HG02840 (cell line): ENCODE measurements around the gene TMEM94.
"Not testable (repeated sequence)": the region's sequence is repeated elsewhere in the genome, so short reads cannot be mapped to it uniquely, and the experiment has no call there.

Experiments used
- ATAC-seq: cut with Tn5 transposase; IDR thresholded peaks from one replicate; pipeline ENCODE4 v1.9.1; 2021; ENCODE audit warnings: mild to moderate bottlenecking, moderate library complexity, moderate number of reproducible peaks; ENCODE audit not compliant: unreplicated experiment, low FRiP score

The TMEM94 gene

DNA sequence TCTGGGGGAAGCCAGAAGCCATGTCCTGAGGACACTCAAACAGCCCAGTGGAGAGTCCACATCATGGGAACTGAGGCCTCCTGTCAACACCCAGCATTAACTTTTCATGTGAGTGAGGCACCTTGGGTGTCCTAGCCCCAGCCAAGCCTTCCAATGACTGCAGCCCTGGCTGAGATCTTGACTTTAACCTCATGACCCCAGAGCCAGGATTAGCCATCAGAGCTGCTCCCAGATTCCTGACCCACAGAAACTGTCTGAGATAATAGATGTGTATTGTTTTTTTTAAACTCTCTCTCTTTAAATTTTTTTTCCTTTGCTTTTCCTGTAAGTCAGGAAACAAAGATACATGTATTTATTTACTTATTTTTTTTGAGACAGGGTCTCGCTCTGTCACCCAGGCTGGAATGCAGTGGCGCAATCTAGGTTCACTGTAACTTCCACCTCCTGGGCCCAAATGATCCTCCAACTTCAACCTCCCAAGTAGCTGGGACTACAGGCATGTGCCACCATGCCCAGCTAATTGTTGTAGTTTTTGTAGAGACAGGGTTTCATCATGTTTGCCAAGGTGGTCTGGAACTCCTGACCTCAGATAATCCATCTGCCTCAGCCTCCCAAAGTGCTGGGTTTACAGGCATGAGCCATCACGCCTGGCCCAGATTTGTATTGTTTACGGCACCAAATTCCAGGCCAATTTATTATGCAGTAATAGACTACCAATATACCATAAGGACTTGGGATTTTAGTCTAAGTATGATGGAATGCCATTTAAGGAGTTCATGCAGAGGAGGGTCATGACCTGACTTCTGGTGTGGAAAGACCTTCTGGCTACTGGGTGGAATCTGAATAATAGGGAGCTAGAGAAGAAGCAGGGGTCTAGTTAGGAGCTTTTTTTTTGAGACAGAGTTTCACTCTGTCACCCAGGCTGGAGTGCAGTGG, 14.0 kb upstream of the TMEM94 start:
- no peak for ATAC-seq

GRCh38 chr17:75445296-75445695, 11.1 kb upstream of the TMEM94 start:
- ATAC-seq = no peak

GRCh38 chr17:75445896-75446295, 10.5 kb upstream of the TMEM94 start:
- not testable (repeated sequence) for ATAC-seq

- ATAC-seq = no peak
These were observed 8.2 kb upstream of the TMEM94 start for GRCh38 chr17:75447951-75448856.

DNA sequence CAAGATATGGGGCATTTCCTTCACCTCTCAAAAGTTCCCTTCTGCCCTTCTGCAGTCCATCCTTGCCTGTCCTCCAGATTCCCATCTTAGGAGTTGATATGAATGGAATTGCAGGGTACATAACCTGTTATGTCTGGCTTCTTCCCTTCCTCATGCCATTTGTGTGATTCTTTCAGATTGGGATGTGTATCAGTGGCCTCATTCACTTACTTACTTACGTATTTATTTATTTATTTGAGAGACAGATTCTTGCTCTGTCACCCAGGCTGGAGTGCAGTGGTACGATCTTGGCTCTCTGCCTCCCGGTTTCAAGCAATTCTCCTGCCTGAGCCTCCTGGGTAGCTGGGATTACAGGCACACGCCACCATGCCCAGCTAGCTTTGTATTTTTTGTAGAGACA, 6.2 kb upstream of the TMEM94 start:
- ATAC-seq = no peak

DNA sequence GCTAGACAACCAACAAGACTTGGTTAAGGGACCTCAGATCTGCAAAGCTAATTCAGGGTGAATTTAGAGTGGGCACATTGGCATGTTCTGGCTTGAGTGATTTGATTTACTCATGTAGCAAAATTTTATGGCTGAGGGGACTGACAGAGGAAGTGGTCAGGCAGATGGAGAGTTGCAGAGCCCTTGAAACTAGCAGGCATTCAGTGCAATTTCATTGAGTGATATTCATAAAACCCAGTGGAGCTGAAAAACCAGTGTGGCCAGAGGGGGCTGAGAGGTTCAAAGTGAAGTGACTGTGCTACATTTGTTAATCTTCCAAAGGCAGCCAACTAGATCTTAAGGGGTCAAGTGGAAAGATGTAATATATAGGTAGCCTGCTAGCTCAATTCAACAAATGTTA, 2.2 kb upstream of the TMEM94 start:
- no peak for ATAC-seq

DNA sequence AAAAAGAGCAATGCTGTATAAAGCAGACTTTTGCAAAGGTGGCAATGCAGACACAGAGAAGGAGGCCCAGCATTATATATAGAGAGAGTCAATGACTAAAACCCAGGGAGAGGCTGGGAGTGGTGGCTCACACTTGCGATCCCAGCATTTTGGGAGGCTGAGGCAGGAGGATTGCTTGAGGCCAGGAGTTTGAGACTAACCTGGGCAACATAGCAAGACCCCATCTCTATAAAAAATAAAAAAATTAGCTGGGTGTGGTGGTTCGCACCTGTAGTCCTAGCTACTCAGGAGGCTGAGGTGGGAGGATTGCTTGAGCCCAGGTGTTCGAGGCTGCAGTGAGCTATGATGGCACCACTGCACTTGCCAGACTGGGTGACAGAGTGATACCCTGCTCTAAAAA, 1.8 kb upstream of the TMEM94 start:
- not testable (repeated sequence) for ATAC-seq

- peak; percentile 12 for ATAC-seq
These were observed 407 bp upstream of the TMEM94 start for GRCh38 chr17:75456039-75456416.

DNA sequence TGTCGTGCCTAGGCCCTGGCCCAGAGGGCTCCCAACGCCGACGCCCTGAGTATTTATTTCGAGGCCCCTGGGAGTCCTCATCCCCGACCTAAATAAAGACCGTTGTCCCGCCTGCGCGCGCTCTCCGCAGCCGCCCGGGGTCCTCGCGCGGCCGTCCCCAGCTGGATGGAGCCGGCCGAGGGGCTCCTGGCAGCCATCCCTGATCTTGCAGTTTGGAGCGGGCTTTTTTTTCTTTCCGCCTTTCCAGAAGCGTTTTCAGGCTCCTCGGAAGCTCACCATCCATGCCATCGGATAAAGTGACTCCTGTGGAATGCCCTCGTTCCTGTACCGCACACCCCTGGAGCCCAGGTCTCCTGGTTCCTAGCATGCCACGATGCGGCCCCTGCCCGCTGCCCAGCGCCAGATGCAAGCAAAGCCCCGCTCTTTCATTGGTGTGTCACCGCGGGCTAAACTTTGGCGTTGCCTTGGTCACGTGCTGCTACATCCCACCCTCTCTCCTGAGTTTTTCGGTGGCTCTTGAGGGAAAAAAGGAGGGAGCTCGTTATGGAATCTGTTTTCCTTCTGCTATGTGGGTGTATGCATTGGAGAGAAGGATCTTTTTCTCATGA, 716 bp downstream of the TMEM94 start:
- no peak for ATAC-seq

DNA sequence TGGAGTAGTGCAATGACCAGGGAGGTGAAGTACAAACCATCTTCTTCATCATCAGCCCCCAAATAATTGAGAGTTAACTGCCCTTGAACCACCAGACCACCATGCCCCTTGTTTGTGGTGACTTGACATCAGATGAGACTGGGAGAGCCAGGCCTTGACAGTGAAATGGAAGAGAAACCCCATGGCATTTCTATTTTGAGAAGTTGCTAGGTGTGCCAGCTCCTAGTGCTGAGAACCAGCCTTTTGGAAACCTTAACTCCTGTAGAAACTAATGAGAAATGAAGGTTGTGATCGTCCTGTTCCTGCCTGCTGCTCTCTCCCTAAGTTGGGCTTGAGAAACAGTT, 2.8 kb downstream of the TMEM94 start:
- ATAC-seq = no peak

GRCh38 chr17:75459590-75460267, 3.3 kb downstream of the TMEM94 start:
- no peak for ATAC-seq

GRCh38 chr17:75460295-75460694, 3.9 kb downstream of the TMEM94 start:
- ATAC-seq = no peak

- ATAC-seq = no peak
These were observed 7.2 kb downstream of the TMEM94 start for GRCh38 chr17:75463603-75464002.

DNA sequence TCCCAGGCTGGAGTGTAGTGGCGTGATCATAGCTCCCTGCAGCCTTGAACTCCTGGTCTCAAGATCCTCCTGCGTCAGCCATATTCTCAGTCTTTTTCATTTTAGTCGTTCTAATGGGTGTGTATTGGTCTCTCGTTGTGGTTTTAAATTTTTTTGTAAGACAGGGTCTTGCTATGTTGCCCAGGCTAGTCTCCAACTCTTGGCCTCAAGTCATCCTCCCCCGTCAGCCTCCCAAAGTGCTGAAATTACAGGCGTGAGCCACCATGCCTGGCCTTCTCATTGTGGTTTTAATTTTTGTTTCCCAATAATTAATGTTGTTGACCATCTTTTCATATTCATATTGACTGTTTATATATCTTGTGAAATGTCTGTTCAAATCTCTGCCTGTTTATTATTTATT, 8.6 kb downstream of the TMEM94 start:
- no peak for ATAC-seq

DNA sequence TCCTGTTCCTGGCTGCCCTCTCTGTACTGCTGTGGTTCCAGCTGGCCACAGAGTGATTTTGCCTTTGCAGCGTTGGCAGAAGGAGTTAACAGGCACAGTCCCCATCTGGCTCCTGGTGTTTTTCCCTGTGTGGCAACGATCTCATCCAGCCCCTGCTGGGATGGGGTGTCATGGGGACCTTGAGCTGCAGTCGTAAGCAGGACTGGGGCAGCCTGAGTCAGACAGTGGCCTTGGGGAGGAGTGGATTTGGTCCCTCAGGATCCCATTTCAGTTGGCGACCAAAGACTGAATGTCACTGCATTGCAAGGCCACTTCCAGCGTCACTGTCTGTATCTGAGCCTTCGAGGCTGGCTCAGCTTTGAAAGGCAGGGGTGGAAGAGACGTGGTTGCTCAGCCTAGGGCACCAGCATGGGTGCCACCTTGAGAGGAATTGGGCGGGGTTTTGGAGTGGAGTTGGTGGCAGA, 11.9 kb downstream of the TMEM94 start:
- ATAC-seq = no peak

DNA sequence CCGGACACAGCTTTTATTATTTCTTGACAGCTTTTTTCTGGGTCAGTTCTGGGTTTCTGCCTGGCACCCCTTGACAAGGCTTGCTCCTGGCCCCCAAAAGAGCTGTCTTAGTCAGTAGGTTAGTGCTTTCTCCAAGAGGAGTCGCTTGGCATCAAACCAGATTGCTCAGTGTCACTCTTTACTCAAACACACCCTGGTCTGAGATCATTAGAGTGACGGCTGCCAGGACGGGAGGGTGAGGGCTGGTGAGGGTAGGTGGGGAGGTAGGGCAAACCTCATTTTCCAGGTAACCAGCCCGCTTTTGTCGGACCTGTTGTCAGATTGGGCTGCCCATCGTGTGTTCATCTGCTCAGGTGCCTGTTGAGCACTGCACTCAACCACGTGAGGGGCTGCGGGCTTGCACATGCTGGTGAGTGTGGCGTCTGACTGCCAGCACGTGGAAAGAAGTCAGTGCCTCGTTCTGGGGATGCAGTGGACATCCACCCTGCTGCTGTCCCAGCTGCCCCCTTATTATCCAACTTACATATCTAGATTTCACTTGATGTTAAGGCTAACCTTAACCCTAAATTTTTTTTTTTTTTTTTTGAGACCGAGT, 12.4 kb downstream of the TMEM94 start:
- no peak for ATAC-seq

GRCh38 chr17:75471207-75471606, 14.8 kb downstream of the TMEM94 start:
- ATAC-seq = no peak

GRCh38 chr17:75472119-75472518, 15.7 kb downstream of the TMEM94 start:
- no peak for ATAC-seq

DNA sequence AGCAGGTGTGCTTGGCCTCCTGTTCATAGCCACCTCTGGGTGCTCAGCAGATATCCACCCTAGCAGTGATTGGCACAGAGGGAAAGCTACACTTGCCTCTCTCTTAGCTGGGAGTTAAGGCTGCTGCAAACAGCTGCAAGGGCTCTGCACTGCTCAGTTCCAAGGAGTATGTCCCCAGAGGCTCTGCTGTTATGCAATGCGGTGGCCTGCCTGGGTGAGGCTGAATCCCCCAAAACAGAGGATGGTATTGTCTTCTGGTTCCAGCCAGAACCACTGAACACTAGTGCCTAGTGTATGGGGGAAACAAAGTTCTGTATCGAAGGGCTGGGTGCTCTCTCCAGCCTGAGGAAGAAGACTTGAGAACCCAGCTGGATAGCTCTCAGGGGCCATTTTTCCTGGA, 16.8 kb downstream of the TMEM94 start:
- ATAC-seq = no peak

DNA sequence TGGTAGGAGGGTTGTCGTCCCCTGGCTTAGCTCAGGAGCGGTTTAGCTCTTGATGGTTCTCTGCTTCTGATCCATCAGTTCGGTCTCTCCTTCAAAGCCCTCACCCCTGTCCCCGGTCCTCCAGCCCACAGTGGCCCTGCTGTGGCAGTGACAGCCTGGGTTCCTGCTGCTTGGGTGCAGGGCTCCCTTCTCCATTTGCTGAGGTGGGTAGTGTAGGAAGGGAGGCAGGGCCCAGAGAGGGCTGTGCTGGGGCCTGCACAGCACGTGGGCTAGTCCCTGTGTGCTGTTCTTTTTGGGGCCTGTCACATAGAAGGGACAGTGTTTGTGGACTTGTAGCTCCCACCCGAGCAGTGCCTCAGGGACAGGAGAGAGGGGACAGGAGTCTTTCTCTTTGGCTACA, 18.3 kb downstream of the TMEM94 start:
- ATAC-seq = no peak
